Measurements from ENCODE around the gene KDM4F. TPM values are rescaled to one million over a fixed set of nuclear protein-coding genes. Genes with fewer than 3 reads are reported as not detected.

Gene KDM4F
- not detected in 5 replicates for total RNA-seq (2022; extraction: Qiagen RNA extraction)

DNA sequence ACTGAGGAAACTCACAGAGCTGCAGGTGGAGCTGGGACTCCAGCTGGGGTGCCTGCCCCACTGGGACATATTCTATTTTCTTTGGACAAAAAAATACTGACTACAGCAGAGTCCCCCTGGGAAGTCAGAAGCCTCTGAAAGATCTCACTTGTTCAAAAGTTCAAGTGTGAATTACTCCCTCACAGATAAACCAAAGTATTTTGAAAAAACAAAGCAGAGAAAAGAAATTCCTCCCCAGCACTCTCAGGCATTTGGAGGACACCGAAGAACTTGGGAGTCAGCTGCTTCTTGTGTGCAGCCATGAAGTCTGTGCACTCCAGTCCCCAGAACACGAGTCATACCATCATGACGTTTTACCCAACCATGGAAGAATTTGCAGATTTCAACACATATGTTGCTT lies at the start of gene KDM4F:
Gene KDM4F, plus strand, starts transcription at position 301 of the 400 bp plus-strand sequence.

DNA sequence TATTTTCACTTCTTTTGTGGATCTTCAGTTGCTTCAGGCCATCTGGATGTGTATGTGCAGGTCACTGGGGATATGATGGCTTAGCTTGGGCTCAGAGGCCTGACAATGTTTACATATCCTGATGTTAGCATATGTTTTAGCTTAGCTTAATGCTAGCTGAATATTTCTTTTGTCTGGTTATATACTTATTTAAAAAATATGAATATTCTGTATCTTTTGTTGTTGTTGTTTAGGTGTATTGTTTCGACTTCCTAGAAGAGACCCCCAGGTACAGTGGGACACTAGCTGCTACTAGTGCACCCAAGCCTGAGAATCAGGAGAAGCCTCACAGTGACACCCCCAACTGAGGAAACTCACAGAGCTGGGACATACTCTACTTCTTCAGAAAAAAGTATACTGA lies 24.3 kb upstream of the KDM4F start, which contains the start of gene KDM4E:
Gene KDM4E, plus strand, starts transcription at position 301 of the 400 bp plus-strand sequence. CDS start 300 bp downstream, outside the sequence.

DNA sequence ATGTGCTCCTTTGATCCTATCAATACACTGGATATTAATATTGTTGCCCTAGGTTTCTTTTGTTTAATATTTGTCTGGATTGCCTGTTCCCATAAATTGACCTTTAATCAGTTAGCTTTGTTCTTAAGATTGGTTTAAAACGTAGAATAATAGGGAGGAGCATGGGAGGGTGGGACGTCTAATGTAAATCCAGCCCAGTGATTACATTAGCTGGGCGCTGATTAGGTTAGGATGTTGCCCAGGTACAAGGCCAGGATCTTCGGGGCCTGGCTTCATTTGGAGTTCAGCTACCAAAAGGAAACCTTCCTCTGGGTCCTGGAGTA lies 17.5 kb downstream of the KDM4F start, which contains the start of gene SRSF8:
Gene SRSF8, plus strand, starts transcription at position 204 of the 323 bp plus-strand sequence. CDS start 308 bp downstream, outside the sequence.

DNA sequence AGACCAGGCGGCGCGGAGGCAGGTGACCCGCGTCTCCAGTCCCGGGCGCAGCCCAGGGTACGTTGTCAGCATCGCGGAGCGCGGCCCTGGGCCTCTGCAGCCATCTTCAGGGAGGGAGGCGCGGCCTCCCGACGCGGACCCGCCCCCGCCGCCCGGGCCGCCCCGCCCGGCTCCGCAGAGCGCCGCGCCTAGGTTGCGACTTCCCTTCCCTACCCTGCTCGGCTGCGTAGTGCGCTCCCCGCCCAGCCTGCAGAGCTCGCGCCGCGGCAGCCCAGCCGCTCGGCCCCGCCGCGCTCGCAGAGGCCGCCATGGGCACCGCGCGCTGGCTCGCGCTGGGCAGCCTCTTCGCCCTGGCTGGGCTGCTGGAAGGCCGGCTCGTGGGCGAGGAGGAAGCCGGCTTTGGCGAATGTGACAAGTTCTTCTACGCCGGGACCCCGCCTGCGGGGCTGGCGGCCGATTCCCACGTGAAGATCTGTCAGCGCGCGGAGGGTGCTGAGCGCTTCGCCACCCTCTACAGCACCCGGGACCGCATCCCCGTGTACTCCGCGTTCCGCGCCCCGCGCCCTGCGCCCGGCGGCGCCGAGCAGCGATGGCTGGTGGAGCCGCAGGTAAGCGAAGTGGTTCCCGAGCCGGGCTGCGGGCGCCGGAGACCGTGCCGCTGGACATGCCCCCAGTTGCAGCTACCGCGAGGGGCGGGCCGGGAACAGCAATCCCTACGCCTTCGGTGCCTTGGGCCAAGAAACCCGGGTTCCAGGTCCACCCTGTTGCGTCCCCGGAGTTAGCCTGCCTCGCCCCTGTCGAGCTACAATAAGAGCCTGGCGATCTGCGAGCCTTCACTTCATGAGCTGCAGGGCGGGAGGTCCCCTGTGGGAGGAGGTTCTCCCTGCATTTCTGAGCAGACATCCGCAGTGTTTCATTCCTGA lies 40.7 kb downstream of the KDM4F start, which contains the start of gene ENDOD1:
Gene ENDOD1, plus strand, starts transcription at position 227 of the 923 bp plus-strand sequence. Its CDS starts 82 bp downstream, at position 309.

Other genes with a start within 250 kb of the KDM4F start
- gene CWC15, start 75.9 kb upstream of the KDM4F start, total RNA-seq (2022; extraction: Qiagen RNA extraction): 26.1 to 34.7 TPM (median 30.3 TPM) in 5 replicates
- 0.31 to 0.53 TPM (median 0.39 TPM) in 5 replicates for gene KDM4D, start 75.7 kb upstream of the KDM4F start, total RNA-seq (2022; extraction: Qiagen RNA extraction)
- not detected in 5 replicates for gene KDM4E, start 24.2 kb upstream of the KDM4F start, total RNA-seq (2022; extraction: Qiagen RNA extraction)
- gene SRSF8, start 17.5 kb downstream of the KDM4F start, total RNA-seq (2022; extraction: Qiagen RNA extraction): 17.2 to 18.9 TPM (median 17.9 TPM) in 5 replicates
- 14.4 to 18.9 TPM (median 16.7 TPM) in 5 replicates for gene ENDOD1, start 40.4 kb downstream of the KDM4F start, total RNA-seq (2022; extraction: Qiagen RNA extraction)
- 0.05 to 0.23 TPM (median 0.11 TPM) in 5 replicates for gene SESN3, start 181.8 kb downstream of the KDM4F start, total RNA-seq (2022; extraction: Qiagen RNA extraction)